Airway epithelial cell (primary cell): ENCODE measurements around the gene BCAS1. TPM values are rescaled to one million over a fixed set of nuclear protein-coding genes. Genes with fewer than 3 reads are reported as not detected.

Experiments used
- total RNA-seq: library from RNA; depleted of rRNA; stranded (reverse); fragments of >200 nt; gene quantifications from 2 replicates; pipeline ENCODE4 v1.2.3, GENCODE V29; 2015

The BCAS1 gene
- 0.46 and 1.6 TPM in 2 replicates for total RNA-seq

GRCh38 chr20:54070187-54070987 lies at the start of gene BCAS1:
TSS of gene BCAS1 (minus strand) at chr20:54070594. CDS start at chr20:54058718, 11,876 bp downstream.

Other genes starting within 250 kb of the BCAS1 start
- 4.6 and 6.3 TPM in 2 replicates for gene CYP24A1, start 103.4 kb upstream of the BCAS1 start, total RNA-seq
- gene PFDN4, start 137.5 kb upstream of the BCAS1 start, total RNA-seq = 47.7 and 74.0 TPM in 2 replicates